Left ventricle myocardium inferior (tissue), 1 donor: ENCODE results near the gene DNAJC11. TPM values are rescaled to one million over a fixed set of nuclear protein-coding genes. Genes with fewer than 3 reads are reported as not detected.

Experiments used
- DNase-seq: peaks from one replicate; pipeline ENCODE4 v3.0.0-alpha.2; 2020
- H3K27ac ChIP-seq: fragments of 200-600 bp; replicated peaks from 2 replicates; pipeline ENCODE4 v1.8.0; 2021
- H3K27me3 ChIP-seq: fragments of 200-600 bp; 2 replicates; pipeline ENCODE4 v1.8.0; 2021; ENCODE audit warnings: low read depth
- H3K36me3 ChIP-seq: fragments of 200-600 bp; 2 replicates; pipeline ENCODE4 v1.8.0; 2021
- H3K4me1 ChIP-seq: fragments of 200-600 bp; 2 replicates; pipeline ENCODE4 v1.8.0; 2021
- H3K4me3 ChIP-seq: fragments of 200-600 bp; 2 replicates; pipeline ENCODE4 v1.8.0; 2021; ENCODE audit warnings: mild to moderate bottlenecking, moderate library complexity
- H3K9me3 ChIP-seq: fragments of 200-600 bp; replicated peaks from 2 replicates; pipeline ENCODE4 v1.8.0; 2021
- CTCF ChIP-seq: fragments of 200-600 bp; IDR thresholded peaks from 2 replicates; pipeline ENCODE4 v1.8.0; 2021; ENCODE audit warnings: antibody characterized with exemption, mild to moderate bottlenecking, borderline replicate concordance
- intact Hi-C: fragments of 100-400 bp; cut with micrococcal nuclease; formaldehyde crosslinking; loops from one replicate; pipeline ENCODE4 v1.11.0; 2022
- total RNA-seq: library from RNA; stranded (reverse); fragmentation: NEBNext Ultra II Directional; extraction: Animal tissue kit (Norgen Biotek cat#: 25700); gene quantifications from one replicate; pipeline ENCODE4 v1.2.1, GENCODE V29; 2021
- donor health status: DM: no; HTN: yes; CAD: no; lungs with severe emphysema.

DNAJC11 gene
- total RNA-seq, 1 donor from 2014 or later: 73.6 TPM

GRCh38 chr1:6632588-6633514 lies 68.8 kb downstream of the DNAJC11 start:
- DNase-seq: no peak
- Histone ChIP-seq H3K4me3 (no peak overlapping the region), H3K36me3 (peaks cover 97% of the 10 kb centered on the region), H3K27ac (no peak overlapping the region), H3K27me3 (no peaks in the 10 kb centered on the region), H3K9me3 (no peaks in the 10 kb centered on the region), H3K4me1 (peaks cover 12% of the 10 kb centered on the region)
- no peak for TF ChIP-seq CTCF
- intact Hi-C loops: no loop called here

- no peak for DNase-seq
- no peak overlapping the region for H3K27ac ChIP-seq
- H3K4me1 ChIP-seq: peaks cover 29% of the 10 kb centered on the region
- TF ChIP-seq CTCF: no peak
- no peaks in the 10 kb centered on the region for H3K27me3 ChIP-seq
- H3K9me3 ChIP-seq: no peaks in the 10 kb centered on the region
- H3K4me3 ChIP-seq: no peak overlapping the region
- intact Hi-C loops: no loop called here
- H3K36me3 ChIP-seq: peaks cover 88% of the 10 kb centered on the region
Measured at GRCh38 chr1:6631058-6631457, 70.6 kb downstream of the DNAJC11 start.

GRCh38 chr1:6630027-6630426 lies 71.6 kb downstream of the DNAJC11 start:
- H3K4me3 ChIP-seq: no peak overlapping the region
- H3K36me3 ChIP-seq: peaks cover 77% of the 10 kb centered on the region
- no peak for DNase-seq
- intact Hi-C loops: no loop called here
- no peaks in the 10 kb centered on the region for H3K27me3 ChIP-seq
- no peaks in the 10 kb centered on the region for H3K9me3 ChIP-seq
- H3K27ac ChIP-seq: no peak overlapping the region
- no peak for TF ChIP-seq CTCF
- H3K4me1 ChIP-seq: peaks cover 39% of the 10 kb centered on the region

- H3K27me3 ChIP-seq: no peaks in the 10 kb centered on the region
- H3K4me1 ChIP-seq: peaks cover 37% of the 10 kb centered on the region
- no peaks in the 10 kb centered on the region for H3K9me3 ChIP-seq
- H3K36me3 ChIP-seq: peaks cover 69% of the 10 kb centered on the region
- intact Hi-C loops: no loop called here
- no peak overlapping the region for H3K27ac ChIP-seq
- no peak for TF ChIP-seq CTCF
- DNase-seq: no peak
- H3K4me3 ChIP-seq: no peak overlapping the region
Measured at GRCh38 chr1:6628971-6629479, 72.6 kb downstream of the DNAJC11 start.

- H3K4me3 ChIP-seq: no peak overlapping the region
- no peak for DNase-seq
- H3K4me1 ChIP-seq: peaks cover 37% of the 10 kb centered on the region
- intact Hi-C loops: no loop called here
- H3K36me3 ChIP-seq: peaks cover 62% of the 10 kb centered on the region
- H3K27ac ChIP-seq: no peak overlapping the region
- TF ChIP-seq CTCF: no peak
- no peaks in the 10 kb centered on the region for H3K27me3 ChIP-seq
- H3K9me3 ChIP-seq: no peaks in the 10 kb centered on the region
Measured at GRCh38 chr1:6627841-6628545, 73.6 kb downstream of the DNAJC11 start.
